NCI-H146 treated with DMSO at 0.1 percent for 48 hours (cell line): ENCODE data around the gene RETREG3.

Experiments used
- DNase-seq: peaks from one replicate; lab custom pipeline; 2025; ENCODE audit not compliant: unreplicated experiment; lab: John Stamatoyannopoulos, UW

The RETREG3 gene

GRCh38 chr17:42536372-42537155 lies 72.6 kb downstream of the RETREG3 start:
- DNase-seq, result peak; percentile 58

- DNase-seq, result peak; percentile 59
These were observed 73.2 kb downstream of the RETREG3 start, which contains the start of gene NAGLU for GRCh38 chr17:42536048-42536371. TSS of gene NAGLU (plus strand) at chr17:42536241. CDS start at chr17:42536273, 32 bp downstream.

- DNase-seq, result no peak
These were observed 73.8 kb downstream of the RETREG3 start for GRCh38 chr17:42535155-42536047.

- DNase-seq, result no peak
These were observed 77.5 kb downstream of the RETREG3 start for GRCh38 chr17:42531455-42532354.

GRCh38 chr17:42530952-42531454 lies 78.2 kb downstream of the RETREG3 start:
- peak; percentile 56 for DNase-seq
